ENCODE measurements around the gene PDE9A.

GRCh38 chr21:42631142-42631541, 22.3 kb upstream of the PDE9A start:
- TF ChIP-seq, protein P1, sequence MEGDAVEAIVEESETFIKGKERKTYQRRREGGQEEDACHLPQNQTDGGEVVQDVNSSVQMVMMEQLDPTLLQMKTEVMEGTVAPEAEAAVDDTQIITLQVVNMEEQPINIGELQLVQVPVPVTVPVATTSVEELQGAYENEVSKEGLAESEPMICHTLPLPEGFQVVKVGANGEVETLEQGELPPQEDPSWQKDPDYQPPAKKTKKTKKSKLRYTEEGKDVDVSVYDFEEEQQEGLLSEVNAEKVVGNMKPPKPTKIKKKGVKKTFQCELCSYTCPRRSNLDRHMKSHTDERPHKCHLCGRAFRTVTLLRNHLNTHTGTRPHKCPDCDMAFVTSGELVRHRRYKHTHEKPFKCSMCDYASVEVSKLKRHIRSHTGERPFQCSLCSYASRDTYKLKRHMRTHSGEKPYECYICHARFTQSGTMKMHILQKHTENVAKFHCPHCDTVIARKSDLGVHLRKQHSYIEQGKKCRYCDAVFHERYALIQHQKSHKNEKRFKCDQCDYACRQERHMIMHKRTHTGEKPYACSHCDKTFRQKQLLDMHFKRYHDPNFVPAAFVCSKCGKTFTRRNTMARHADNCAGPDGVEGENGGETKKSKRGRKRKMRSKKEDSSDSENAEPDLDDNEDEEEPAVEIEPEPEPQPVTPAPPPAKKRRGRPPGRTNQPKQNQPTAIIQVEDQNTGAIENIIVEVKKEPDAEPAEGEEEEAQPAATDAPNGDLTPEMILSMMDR (conservative IDR thresholded peaks at IDR 0.05; ENCODE audit: low read depth, low read length) = no peak
- TF ChIP-seq RAD21 (IDR thresholded peaks at IDR 0.05; ENCODE audit: low read length) (no peak), BHLHE40 (IDR thresholded peaks at IDR 0.05; ENCODE audit: low read depth, low read length) (no peak), POLR2A (IDR thresholded peaks at IDR 0.05; ENCODE audit: low read depth, low read length) (no peak), CEBPB (IDR thresholded peaks at IDR 0.05; ENCODE audit: low read depth, low read length) (no peak)
